ENCODE results near the gene HNF1B.

Gene HNF1B, protein sequence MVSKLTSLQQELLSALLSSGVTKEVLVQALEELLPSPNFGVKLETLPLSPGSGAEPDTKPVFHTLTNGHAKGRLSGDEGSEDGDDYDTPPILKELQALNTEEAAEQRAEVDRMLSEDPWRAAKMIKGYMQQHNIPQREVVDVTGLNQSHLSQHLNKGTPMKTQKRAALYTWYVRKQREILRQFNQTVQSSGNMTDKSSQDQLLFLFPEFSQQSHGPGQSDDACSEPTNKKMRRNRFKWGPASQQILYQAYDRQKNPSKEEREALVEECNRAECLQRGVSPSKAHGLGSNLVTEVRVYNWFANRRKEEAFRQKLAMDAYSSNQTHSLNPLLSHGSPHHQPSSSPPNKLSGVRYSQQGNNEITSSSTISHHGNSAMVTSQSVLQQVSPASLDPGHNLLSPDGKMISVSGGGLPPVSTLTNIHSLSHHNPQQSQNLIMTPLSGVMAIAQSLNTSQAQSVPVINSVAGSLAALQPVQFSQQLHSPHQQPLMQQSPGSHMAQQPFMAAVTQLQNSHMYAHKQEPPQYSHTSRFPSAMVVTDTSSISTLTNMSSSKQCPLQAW

DNA sequence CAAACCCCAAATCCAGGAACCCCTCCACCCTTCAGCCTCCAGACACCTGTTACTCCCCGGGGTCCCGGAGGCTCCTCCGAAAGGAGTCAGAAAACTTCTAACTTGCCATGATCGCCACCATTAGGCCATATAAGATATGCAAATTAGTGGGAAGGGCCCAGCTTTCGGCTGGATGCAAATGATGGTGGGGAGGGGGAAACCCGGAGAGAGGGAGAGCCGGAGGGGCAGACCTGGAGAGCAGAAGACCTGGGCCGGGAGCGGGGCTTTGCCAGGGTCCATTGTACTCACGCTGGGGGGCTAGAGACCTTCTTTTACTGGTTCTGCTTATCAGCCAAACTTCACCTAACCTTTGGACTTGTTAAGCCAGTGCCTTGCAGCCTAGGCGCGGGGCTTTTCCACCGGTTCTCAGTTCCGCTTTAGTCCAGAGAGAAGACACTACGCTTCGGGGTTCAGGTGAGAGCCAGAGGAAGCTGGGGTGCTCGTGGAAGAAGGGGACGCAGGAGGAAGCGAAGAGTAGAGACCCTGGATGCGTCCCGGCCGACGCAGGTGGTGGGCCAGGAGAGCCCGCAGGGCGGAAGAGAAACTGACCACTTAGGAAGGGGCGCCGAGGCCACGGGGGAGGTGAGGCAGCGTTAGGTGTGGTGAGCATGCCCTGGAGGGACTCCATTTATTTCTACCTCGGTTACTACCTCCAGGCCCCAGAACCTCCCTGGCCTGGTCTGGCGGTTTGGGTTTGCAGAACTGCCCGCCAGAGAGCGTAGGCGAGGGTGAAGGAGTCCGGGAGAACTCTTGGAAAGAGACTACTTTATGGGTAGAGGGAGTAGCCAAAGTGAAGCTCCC is at the start of gene HNF1B:
TSS of gene HNF1B (minus strand) at position 99 of the 840 bp plus-strand sequence. CDS start 175 bp downstream, outside the sequence.
- no peaks in the 10 kb centered on the region for H3K36me3 ChIP-seq (ENCODE audit: insufficient read depth, low read length)
- TF ChIP-seq FOXP2 (optimal IDR thresholded peaks at IDR 0.05; ENCODE audit: control extremely low read depth, extremely low read length, insufficient read depth) (no peak), POLR2AphosphoS5 (IDR thresholded peaks at IDR 0.05; ENCODE audit: borderline replicate concordance, low read depth, low read length) (no peak), EZH2 (IDR thresholded peaks at IDR 0.05) (no peak)
- H3K9me3 ChIP-seq (ENCODE audit: low read depth, low read length): no peaks in the 10 kb centered on the region
- DNase-seq (ENCODE audit: low read depth, low spot score): no peak
- no peak within 1 kb of the TSS for H3K27ac ChIP-seq
- no peak within 1 kb of the TSS for H3K9ac ChIP-seq (ENCODE audit: insufficient read length)
- H3K4me3 ChIP-seq: no peak within 1 kb of the TSS

DNA sequence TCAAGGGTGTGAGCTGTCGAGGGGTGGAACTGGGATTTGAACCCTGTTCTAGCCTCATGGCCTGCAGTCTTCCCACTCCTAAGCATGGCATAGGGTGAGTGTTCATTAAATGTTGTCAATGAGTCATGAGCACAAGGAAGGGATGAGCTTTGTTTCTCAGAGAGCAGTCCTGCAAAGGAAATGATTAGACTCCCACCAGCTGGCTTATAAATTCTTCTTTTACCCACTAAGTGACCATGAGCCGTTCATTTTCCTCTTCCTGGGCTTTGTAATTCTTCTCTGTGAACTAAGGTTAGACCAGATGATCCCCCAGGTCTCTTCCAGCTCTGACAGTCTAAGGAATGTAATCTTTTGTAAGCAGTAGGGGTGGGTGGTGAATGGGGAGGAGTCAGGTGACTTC is 47.9 kb upstream of the HNF1B start:
- DNase-seq (ENCODE audit: low read depth, low spot score): no peak
- Histone ChIP-seq H3K36me3 (ENCODE audit: insufficient read depth, low read length) (no peaks in the 10 kb centered on the region), H3K4me3 (no peak overlapping the region), H3K9ac (ENCODE audit: insufficient read length) (no peak overlapping the region), H3K9me3 (ENCODE audit: low read depth, low read length) (no peaks in the 10 kb centered on the region), H3K27ac (no peak overlapping the region)
- TF ChIP-seq FOXP2 (optimal IDR thresholded peaks at IDR 0.05; ENCODE audit: control extremely low read depth, extremely low read length, insufficient read depth): no peak
- no peak for TF ChIP-seq POLR2AphosphoS5 (IDR thresholded peaks at IDR 0.05; ENCODE audit: borderline replicate concordance, low read depth, low read length)
- TF ChIP-seq EZH2 (IDR thresholded peaks at IDR 0.05): no peak

DNA sequence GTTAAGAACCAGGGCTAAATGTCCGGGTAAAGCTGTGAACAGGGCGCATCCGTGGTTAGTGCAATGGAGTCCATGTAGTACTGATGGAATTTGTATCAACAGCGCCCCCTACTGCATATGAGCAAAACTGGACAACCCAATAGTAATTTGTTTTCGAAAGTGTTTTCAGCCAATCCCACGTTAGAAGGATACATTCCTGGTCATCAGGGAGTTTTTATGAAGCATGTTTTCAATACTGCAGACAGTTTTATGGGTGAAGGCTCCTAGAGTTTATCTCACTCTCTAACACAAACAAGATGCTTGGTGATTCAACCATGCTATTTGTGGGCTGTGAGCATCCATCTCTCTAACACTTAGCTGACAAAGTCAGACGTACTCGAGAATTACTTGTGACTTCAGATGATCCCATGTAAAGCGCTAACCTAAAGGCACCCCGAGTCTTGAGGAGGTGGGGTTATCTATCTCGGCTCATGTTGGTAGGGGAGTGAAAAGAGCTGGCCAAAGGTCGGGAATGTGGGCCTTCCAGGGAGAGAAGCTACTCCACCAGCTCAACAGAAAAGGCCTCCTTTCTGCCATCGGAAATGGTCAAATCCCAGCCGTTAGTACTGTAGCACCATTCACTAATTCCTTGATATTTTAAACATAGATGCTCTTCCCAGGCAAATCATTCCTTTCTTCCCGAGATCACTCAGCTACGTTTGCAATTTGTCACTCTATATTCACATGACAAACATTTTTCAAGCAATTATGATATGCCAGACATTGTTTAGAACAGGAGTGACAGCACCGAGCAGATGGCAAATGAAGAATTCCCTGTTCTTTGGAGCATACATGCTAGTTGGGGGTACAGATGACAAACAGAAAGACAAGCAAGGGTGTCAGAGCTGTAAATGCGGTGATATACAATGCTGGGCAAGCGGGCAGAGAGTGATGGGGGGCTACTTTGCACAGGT is 46.9 kb upstream of the HNF1B start:
- H3K9ac ChIP-seq (ENCODE audit: insufficient read length): no peak overlapping the region
- H3K4me3 ChIP-seq: no peak overlapping the region
- no peaks in the 10 kb centered on the region for H3K36me3 ChIP-seq (ENCODE audit: insufficient read depth, low read length)
- H3K9me3 ChIP-seq (ENCODE audit: low read depth, low read length): no peaks in the 10 kb centered on the region
- H3K27ac ChIP-seq: no peak overlapping the region
- TF ChIP-seq POLR2AphosphoS5 (IDR thresholded peaks at IDR 0.05; ENCODE audit: borderline replicate concordance, low read depth, low read length): no peak
- TF ChIP-seq FOXP2 (optimal IDR thresholded peaks at IDR 0.05; ENCODE audit: control extremely low read depth, extremely low read length, insufficient read depth): no peak
- TF ChIP-seq EZH2 (IDR thresholded peaks at IDR 0.05): no peak
- DNase-seq (ENCODE audit: low read depth, low spot score): no peak

DNA sequence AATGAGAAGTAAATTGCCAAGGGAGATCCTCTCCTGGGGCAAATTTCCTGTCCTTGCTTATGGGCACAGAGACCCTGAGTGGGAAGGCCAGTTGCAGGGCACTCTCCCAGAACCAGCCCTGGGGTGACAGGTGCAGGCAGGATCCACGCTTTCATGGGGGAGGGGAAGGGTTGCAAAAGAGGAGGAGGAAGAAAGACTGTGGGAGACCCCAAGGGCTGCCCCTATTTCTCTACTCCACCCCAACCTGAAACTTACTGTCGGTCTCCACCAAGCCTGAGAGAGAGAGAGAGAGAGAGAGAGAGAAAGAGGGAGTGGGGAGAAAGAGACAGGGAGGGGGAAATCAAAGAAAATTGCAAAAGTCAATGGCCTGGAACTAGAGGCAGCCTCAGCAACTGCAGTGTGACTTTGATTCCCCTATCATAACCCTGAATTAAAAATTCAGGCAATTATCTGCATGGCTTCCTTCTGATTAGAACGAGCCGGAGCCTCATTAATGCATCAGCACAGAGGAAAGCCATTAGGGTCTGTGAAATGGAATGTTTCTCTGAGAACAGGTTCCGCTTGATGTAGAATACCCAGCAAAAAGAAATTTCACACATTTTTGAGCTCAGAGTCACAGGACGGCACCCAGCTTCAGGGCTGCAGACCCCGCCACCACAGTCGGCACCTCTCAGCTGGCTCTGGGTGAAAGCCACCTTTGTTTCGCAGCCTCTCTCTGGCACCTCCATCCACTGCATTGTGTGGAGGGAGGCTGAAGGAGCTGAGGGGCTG is 45.1 kb upstream of the HNF1B start:
- Histone ChIP-seq H3K9ac (ENCODE audit: insufficient read length) (no peak overlapping the region), H3K36me3 (ENCODE audit: insufficient read depth, low read length) (no peaks in the 10 kb centered on the region), H3K27ac (no peak overlapping the region), H3K9me3 (ENCODE audit: low read depth, low read length) (no peaks in the 10 kb centered on the region), H3K4me3 (no peak overlapping the region)
- DNase-seq (ENCODE audit: low read depth, low spot score): no peak
- TF ChIP-seq EZH2 (IDR thresholded peaks at IDR 0.05): no peak
- TF ChIP-seq POLR2AphosphoS5 (IDR thresholded peaks at IDR 0.05; ENCODE audit: borderline replicate concordance, low read depth, low read length): no peak
- TF ChIP-seq FOXP2 (optimal IDR thresholded peaks at IDR 0.05; ENCODE audit: control extremely low read depth, extremely low read length, insufficient read depth): no peak

DNA sequence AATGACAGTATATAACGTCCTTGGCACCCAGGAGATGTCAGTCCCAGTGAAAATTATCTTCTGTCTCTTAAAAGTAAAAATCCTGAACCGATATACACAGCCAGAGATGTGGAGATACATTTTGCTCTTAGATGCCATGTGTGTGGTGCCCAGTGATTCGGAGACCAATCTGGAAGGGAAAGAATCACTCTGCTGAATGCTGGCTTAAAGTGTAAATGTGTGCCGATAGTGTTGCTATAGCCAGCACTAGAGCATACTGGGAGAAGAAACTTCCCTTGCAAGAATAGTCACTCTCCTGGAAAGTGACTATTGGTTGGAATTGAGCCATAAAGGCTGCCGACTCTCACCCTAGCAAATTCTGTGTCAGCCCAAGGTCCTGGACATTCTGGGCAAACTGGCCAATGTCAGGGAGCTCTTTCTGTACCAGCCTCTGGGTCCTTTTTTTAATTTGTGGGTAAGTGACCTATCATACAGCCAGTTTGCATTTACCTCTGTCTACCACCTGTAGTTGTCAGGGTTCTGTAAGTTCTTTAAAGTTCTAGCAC is 44.2 kb upstream of the HNF1B start:
- Histone ChIP-seq H3K27ac (no peak overlapping the region), H3K9me3 (ENCODE audit: low read depth, low read length) (no peaks in the 10 kb centered on the region), H3K36me3 (ENCODE audit: insufficient read depth, low read length) (no peaks in the 10 kb centered on the region), H3K4me3 (no peak overlapping the region), H3K9ac (ENCODE audit: insufficient read length) (no peak overlapping the region)
- TF ChIP-seq POLR2AphosphoS5 (IDR thresholded peaks at IDR 0.05; ENCODE audit: borderline replicate concordance, low read depth, low read length) (no peak), FOXP2 (optimal IDR thresholded peaks at IDR 0.05; ENCODE audit: control extremely low read depth, extremely low read length, insufficient read depth) (no peak), EZH2 (IDR thresholded peaks at IDR 0.05) (no peak)
- no peak for DNase-seq (ENCODE audit: low read depth, low spot score)

DNA sequence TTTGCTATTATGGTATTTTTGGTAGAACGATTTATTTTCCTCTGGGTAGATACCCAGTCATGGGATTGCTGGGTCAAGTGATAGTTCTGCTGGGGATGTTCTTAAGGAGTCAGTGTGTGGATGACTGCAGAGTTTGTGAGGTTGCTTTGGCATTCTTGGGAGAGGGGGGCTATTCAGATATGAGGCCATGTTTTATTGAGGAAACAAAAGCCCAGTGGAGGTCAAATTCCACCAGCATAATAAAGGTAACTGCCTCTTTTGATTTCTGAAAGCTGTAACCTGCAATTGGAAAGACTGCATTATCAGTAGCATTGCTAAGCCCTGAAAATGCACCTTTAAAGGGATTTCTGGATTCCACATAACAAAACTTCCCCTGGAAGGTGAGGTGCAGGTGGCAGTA is 43.7 kb upstream of the HNF1B start:
- H3K27ac ChIP-seq: no peak overlapping the region
- TF ChIP-seq FOXP2 (optimal IDR thresholded peaks at IDR 0.05; ENCODE audit: control extremely low read depth, extremely low read length, insufficient read depth): no peak
- TF ChIP-seq EZH2 (IDR thresholded peaks at IDR 0.05): no peak
- no peak for TF ChIP-seq POLR2AphosphoS5 (IDR thresholded peaks at IDR 0.05; ENCODE audit: borderline replicate concordance, low read depth, low read length)
- H3K4me3 ChIP-seq: no peak overlapping the region
- H3K36me3 ChIP-seq (ENCODE audit: insufficient read depth, low read length): no peaks in the 10 kb centered on the region
- H3K9me3 ChIP-seq (ENCODE audit: low read depth, low read length): no peaks in the 10 kb centered on the region
- no peak overlapping the region for H3K9ac ChIP-seq (ENCODE audit: insufficient read length)
- DNase-seq (ENCODE audit: low read depth, low spot score): no peak
